K562 (cell line): ENCODE results near the gene DOCK1. TPM values are rescaled to one million over a fixed set of nuclear protein-coding genes. Genes with fewer than 3 reads are reported as not detected.

Source experiments
- ATAC-seq: fragments of 200-7000 bp; cut with Tn5 transposase; 3 replicates; pipeline ENCODE4 v1.9.1; 2020; ENCODE audit warnings: moderate library complexity
- BruUV-seq: library from RNA; stranded (reverse); fragments of 400-500 nt; replicated peaks from 2 replicates; lab custom pipeline; 2021; lab: Mats Ljungman, UMichigan
- CTCF ChIA-PET: fragments of 300-600 bp; formaldehyde crosslinking; extraction: SDS; loops from one replicate; lab custom pipeline; 2021; ENCODE audit warnings: low intra/inter-chr PET ratio; lab: Yijun Ruan, JAX
- POLR2A ChIA-PET: fragments of 300-600, 350-650 bp; sonication (Branson Sonifier 250); formaldehyde crosslinking; extraction: SDS; loops from one replicate; lab custom pipeline; 2021; ENCODE audit warnings: antibody characterized with exemption, inconsistent platforms; lab: Yijun Ruan, JAX
- DNase-seq, 4 experiments: peaks; one replicate each; pipeline versions ENCODE4 v3.0.0 to v3.0.0-alpha.2; 2011 to 2018; ENCODE audit warnings: low spot score in 3 of 4, mixed read lengths in 3 of 4; ENCODE audit errors: extremely low read depth in 1 of 4
- FAIRE-seq: peaks from 2 replicates; lab custom pipeline; 2011; peaks lifted over from hg19 to GRCh38; lab: Jason Lieb, UNC
- H2AFZ ChIP-seq: 2 replicates; pipeline ENCODE4 v1.6.0; 2011; ENCODE audit warnings: low read depth, low read length, control low read depth, inconsistent platforms
- H3K27ac ChIP-seq: fragments of 200-600 bp; 3 replicates; pipeline ENCODE4 v1.8.0; 2011; ENCODE audit warnings: low read depth, mild to moderate bottlenecking, control low read depth, inconsistent platforms, low read length, moderate library complexity, mixed read lengths; ENCODE audit errors: extremely low read depth
- H3K27me3 ChIP-seq, 2 experiments: fragments of 300-600 bp in 1 of 2; 2 replicates in 1 of 2; 3 replicates in 1 of 2; pipeline versions ENCODE4 v1.6.0 to v1.8.0; 2011; ENCODE audit warnings: inconsistent platforms in 2 of 2, low read length in 2 of 2, mild to moderate bottlenecking in 1 of 2, mixed read lengths in 1 of 2, moderate library complexity in 1 of 2; ENCODE audit not compliant: control insufficient read depth in 2 of 2, insufficient read depth in 2 of 2
- H3K36me3 ChIP-seq: fragments of 300-600 bp; 3 replicates; pipeline ENCODE4 v1.8.0; 2011; ENCODE audit warnings: mild to moderate bottlenecking, low read length, inconsistent platforms; ENCODE audit not compliant: control insufficient read depth, insufficient read depth
- H3K4me1 ChIP-seq, 2 experiments: fragments of 200-600 bp in 1 of 2; replicated peaks in 1 of 2; 2 replicates in 1 of 2; 3 replicates in 1 of 2; pipeline versions ENCODE4 v1.5.1 to v1.8.0; 2011; ENCODE audit warnings: inconsistent platforms in 2 of 2, low read length in 2 of 2, mild to moderate bottlenecking in 1 of 2, mixed read lengths in 1 of 2, moderate library complexity in 1 of 2; ENCODE audit not compliant: control insufficient read depth in 2 of 2, insufficient read depth in 2 of 2
- H3K4me2 ChIP-seq: 2 replicates; pipeline ENCODE4 v1.6.1; 2011; ENCODE audit warnings: low read length, control low read depth, inconsistent platforms, mixed read lengths; ENCODE audit not compliant: insufficient read depth
- H3K4me3 ChIP-seq: fragments of 200-600 bp; sonication (generic), shearing (Covaris generic); 2 replicates; pipeline ENCODE4 v1.5.1; 2016; ENCODE audit warnings: control low read depth, inconsistent platforms
- H3K79me2 ChIP-seq: fragments of 200-600 bp; 3 replicates; pipeline ENCODE4 v1.8.0; 2011; ENCODE audit warnings: low read length, inconsistent platforms; ENCODE audit not compliant: control insufficient read depth, insufficient read depth
- H3K9ac ChIP-seq, 2 experiments: 2 replicates each; pipeline versions ENCODE4 v1.6.0 to v1.6.1; 2011; ENCODE audit warnings: low read depth in 2 of 2, low read length in 2 of 2, control low read depth in 1 of 2, inconsistent platforms in 1 of 2, mild to moderate bottlenecking in 1 of 2, mixed read lengths in 1 of 2; ENCODE audit not compliant: insufficient read depth in 1 of 2
- H3K9me1 ChIP-seq: one replicate; pipeline ENCODE4 v1.6.0; 2011; ENCODE audit warnings: inconsistent platforms, mild to moderate bottlenecking, low read length, moderate library complexity; ENCODE audit not compliant: control insufficient read depth, insufficient read depth
- H3K9me3 ChIP-seq: replicated peaks from 2 replicates; pipeline ENCODE4 v1.5.1; 2011; ENCODE audit warnings: low read depth, low read length, inconsistent platforms; ENCODE audit not compliant: control insufficient read depth, insufficient read depth
- H4K20me1 ChIP-seq: replicated peaks from 2 replicates; pipeline ENCODE4 v1.6.1; 2011; ENCODE audit warnings: low read length, inconsistent platforms, mixed read lengths; ENCODE audit not compliant: control insufficient read depth, insufficient read depth
- GABPB1 ChIP-seq: sonication (generic); formaldehyde crosslinking; IDR thresholded peaks from 2 replicates; pipeline ENCODE4 v1.8.0; 2022; ENCODE audit warnings: mild to moderate bottlenecking, missing genetic modification reagents
- SREBF1 ChIP-seq: fragments of 150-350 bp; IDR thresholded peaks from 2 replicates; pipeline ENCODE4 v1.6.1; 2014; ENCODE audit warnings: antibody characterized with exemption, low read depth, low read length, borderline replicate concordance
- WGBS: fragments of 100-300 bp; shearing (Covaris generic); methylation state at CpG from one replicate; pipeline ENCODE4 v1.1.6; 2016; ENCODE audit warnings: low coverage, mixed read lengths; ENCODE audit not compliant: insufficient coverage; ENCODE audit errors: missing lambda C conversion rate; 5-methylcytosine and 5-hydroxymethylcytosine counted together
- in situ Hi-C: fragments of 300-500 bp; cut with MboI; formaldehyde crosslinking; loops from 4 replicates; pipeline ENCODE4 v1.15.0; 2018; ENCODE audit warnings: inconsistent platforms, mixed read lengths
- intact Hi-C: fragments of 100-400 bp; cut with micrococcal nuclease; formaldehyde crosslinking; loops from 2 replicates; pipeline ENCODE4 v1.14.2; 2022
- polyA plus RNA-seq, 8 experiments: library from polyadenylated mRNA; depleted of rRNA in 4 of 8; stranded (reverse) in 5 of 8; unstranded in 3 of 8; fragments of >200 nt; fragmentation: Nextera tagmentation in 2 of 8; fragmentation: Illumina TruSeq in 1 of 8; extraction: Ambion mirVana in 2 of 8; extraction: Trizol in 1 of 8; gene quantifications; 2 replicates each; pipeline versions ENCODE4 v1.2.1 to v1.2.3, GENCODE V29; 2011 to 2014; ENCODE audit warnings: inconsistent platforms in 1 of 8, missing spikeins in 1 of 8
- total RNA-seq, 7 experiments: library from RNA; depleted of rRNA in 6 of 7; stranded (reverse); fragments of >200 nt in 6 of 7; fragmentation: Illumina TruSeq in 2 of 7; extraction: Trizol in 2 of 7; gene quantifications; 2 replicates each; pipeline versions ENCODE4 v1.2.1 to v1.2.3, GENCODE V29; 2011 to 2021; ENCODE audit warnings: low replicate concordance in 1 of 7
- TF ChIP-seq, protein P1 (sequence below): fragments of 450-650 bp; IDR thresholded peaks from 2 replicates; pipeline ENCODE4 v1.7.1; 2018; ENCODE audit warnings: mild to moderate bottlenecking, low read depth; ENCODE audit not compliant: partially characterized antibody
- TF ChIP-seq, protein P2 (sequence below), 2 experiments: fragments of 450-650 bp in 1 of 2; sonication (generic) in 1 of 2; formaldehyde crosslinking in 1 of 2; IDR thresholded peaks; 2 replicates each; pipeline versions ENCODE4 v1.7.1 to v1.9.0; 2016 to 2022; ENCODE audit warnings: inconsistent platforms in 1 of 2, mild to moderate bottlenecking in 1 of 2, missing genetic modification reagents in 1 of 2

DOCK1 gene
- total and polyA plus RNA-seq, 9 of the 15 experiments (the other 6 are each of a cell fraction or from before 2014, with no cell fraction given), result 0.31 TPM; not detected in 8

DNA sequence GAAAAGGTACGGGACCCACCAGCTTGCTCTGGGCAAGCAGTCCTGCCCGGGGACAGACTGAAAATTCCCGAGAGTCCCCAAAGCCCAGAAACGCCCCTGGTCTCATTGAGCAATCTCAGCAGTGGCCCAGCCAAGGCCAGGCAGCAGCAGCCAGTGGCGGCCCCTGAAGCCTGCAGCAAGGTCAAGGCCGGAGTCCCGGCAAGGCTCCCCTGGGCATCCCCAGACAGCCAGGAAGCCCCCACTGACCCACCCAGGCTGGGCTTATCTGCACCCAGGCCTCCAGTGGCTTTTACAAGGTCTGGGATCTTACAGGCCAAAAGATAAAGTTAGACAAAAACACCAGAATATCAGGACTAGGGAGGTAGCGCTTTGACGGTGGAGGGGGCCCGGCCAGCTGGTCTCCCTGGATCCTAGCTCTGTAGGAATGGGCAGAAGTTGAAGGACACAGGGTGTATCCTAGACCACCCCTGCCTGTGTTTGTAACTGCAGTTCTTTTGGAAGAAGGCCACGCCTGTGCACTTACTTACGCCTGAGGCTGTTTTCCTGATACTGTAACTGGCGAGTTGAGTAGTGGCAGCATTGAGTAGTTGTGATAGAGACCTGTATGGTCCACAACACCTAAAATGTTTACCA, 513.4 kb downstream of the DOCK1 start:
- WGBS, result 0% methylated on average over 8 of the region's 13 CpGs
- ChIA-PET CTCF (no interaction called here), POLR2A (no interaction called here)
- TF ChIP-seq, protein P1, sequence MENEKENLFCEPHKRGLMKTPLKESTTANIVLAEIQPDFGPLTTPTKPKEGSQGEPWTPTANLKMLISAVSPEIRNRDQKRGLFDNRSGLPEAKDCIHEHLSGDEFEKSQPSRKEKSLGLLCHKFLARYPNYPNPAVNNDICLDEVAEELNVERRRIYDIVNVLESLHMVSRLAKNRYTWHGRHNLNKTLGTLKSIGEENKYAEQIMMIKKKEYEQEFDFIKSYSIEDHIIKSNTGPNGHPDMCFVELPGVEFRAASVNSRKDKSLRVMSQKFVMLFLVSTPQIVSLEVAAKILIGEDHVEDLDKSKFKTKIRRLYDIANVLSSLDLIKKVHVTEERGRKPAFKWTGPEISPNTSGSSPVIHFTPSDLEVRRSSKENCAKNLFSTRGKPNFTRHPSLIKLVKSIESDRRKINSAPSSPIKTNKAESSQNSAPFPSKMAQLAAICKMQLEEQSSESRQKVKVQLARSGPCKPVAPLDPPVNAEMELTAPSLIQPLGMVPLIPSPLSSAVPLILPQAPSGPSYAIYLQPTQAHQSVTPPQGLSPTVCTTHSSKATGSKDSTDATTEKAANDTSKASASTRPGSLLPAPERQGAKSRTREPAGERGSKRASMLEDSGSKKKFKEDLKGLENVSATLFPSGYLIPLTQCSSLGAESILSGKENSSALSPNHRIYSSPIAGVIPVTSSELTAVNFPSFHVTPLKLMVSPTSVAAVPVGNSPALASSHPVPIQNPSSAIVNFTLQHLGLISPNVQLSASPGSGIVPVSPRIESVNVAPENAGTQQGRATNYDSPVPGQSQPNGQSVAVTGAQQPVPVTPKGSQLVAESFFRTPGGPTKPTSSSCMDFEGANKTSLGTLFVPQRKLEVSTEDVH, result no peak
- no peak for TF ChIP-seq GABPB1 (CRISPR knock-in tag)
- TF ChIP-seq, protein P2, sequence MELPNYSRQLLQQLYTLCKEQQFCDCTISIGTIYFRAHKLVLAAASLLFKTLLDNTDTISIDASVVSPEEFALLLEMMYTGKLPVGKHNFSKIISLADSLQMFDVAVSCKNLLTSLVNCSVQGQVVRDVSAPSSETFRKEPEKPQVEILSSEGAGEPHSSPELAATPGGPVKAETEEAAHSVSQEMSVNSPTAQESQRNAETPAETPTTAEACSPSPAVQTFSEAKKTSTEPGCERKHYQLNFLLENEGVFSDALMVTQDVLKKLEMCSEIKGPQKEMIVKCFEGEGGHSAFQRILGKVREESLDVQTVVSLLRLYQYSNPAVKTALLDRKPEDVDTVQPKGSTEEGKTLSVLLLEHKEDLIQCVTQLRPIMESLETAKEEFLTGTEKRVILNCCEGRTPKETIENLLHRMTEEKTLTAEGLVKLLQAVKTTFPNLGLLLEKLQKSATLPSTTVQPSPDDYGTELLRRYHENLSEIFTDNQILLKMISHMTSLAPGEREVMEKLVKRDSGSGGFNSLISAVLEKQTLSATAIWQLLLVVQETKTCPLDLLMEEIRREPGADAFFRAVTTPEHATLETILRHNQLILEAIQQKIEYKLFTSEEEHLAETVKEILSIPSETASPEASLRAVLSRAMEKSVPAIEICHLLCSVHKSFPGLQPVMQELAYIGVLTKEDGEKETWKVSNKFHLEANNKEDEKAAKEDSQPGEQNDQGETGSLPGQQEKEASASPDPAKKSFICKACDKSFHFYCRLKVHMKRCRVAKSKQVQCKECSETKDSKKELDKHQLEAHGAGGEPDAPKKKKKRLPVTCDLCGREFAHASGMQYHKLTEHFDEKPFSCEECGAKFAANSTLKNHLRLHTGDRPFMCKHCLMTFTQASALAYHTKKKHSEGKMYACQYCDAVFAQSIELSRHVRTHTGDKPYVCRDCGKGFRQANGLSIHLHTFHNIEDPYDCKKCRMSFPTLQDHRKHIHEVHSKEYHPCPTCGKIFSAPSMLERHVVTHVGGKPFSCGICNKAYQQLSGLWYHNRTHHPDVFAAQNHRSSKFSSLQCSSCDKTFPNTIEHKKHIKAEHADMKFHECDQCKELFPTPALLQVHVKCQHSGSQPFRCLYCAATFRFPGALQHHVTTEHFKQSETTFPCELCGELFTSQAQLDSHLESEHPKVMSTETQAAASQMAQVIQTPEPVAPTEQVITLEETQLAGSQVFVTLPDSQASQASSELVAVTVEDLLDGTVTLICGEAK (IDR thresholded peaks at IDR 0.05), result no peak
- TF ChIP-seq, protein P2 (CRISPR knock-in tag; IDR thresholded peaks at IDR 0.05), result no peak
- TF ChIP-seq SREBF1, result no peak

More for the DNA sequence above, 513.4 kb downstream of the DOCK1 start:
- no peak for DNase-seq
- Histone ChIP-seq H3K9me3 (no peaks in the 10 kb centered on the region), H3K9ac (no peak overlapping the region), H3K36me3 (no peaks in the 10 kb centered on the region), H4K20me1 (no peaks in the 10 kb centered on the region; the same call in 1 of the 2 replicates), H3K27ac (no peak overlapping the region), H3K79me2 (no peaks in the 10 kb centered on the region), H3K9me1 (no peaks in the 10 kb centered on the region), H3K4me2 (no peak overlapping the region), H2AFZ (no peak overlapping the region), H3K27me3 (no peaks in the 10 kb centered on the region), H3K4me1 (no peaks in the 10 kb centered on the region), H3K4me3 (no peak overlapping the region)
- no peak for ATAC-seq
- in situ Hi-C loops (no loop called here), intact Hi-C loops (no loop called here)
- no peak for FAIRE-seq
- BruUV-seq, result no TSS peak
